Measurements from ENCODE around the gene PRAMEF12. TPM values are rescaled to one million over a fixed set of nuclear protein-coding genes. Genes with fewer than 3 reads are reported as not detected.
"Not testable (repeated sequence)": the region's sequence is repeated elsewhere in the genome, so short reads cannot be mapped to it uniquely, and the experiment has no call there.

The PRAMEF12 gene
- total RNA-seq: not detected
- not detected for polyA plus RNA-seq (2013, experiment 1 of 2)
- polyA plus RNA-seq (2013, experiment 2 of 2): not detected
- long read RNA-seq, experiment 1: 0 reads
- long read RNA-seq, experiment 2: 0 reads
- long read RNA-seq, experiment 3: 0 reads
- long read RNA-seq, experiment 4: 0 reads

- H3K4me1 ChIP-seq (ENCODE audit: control insufficient read depth, insufficient read depth, low read length): no peaks in the 10 kb centered on the region
- no peaks in the 10 kb centered on the region for H3K9me3 Mint-ChIP-seq
- no peaks in the 10 kb centered on the region for H3K36me3 Mint-ChIP-seq (ENCODE audit: low read depth)
- H3K9ac ChIP-seq (ENCODE audit: extremely low read depth, low read length, poor library complexity, severe bottlenecking): no peak within 1 kb of the TSS
- DNase-seq: no peak
- no peak for TF ChIP-seq CTCF (conservative IDR thresholded peaks at IDR 0.05)
- H3K9me3 ChIP-seq (ENCODE audit: control insufficient read depth, low read length): no peaks in the 10 kb centered on the region
- no peak within 1 kb of the TSS for H3K27ac ChIP-seq (ENCODE audit: low read depth, low read length)
- H3K27ac Mint-ChIP-seq: no peak within 1 kb of the TSS
- H3K4me3 Mint-ChIP-seq: no peak within 1 kb of the TSS
- WGBS, 2 experiments (ENCODE audit: insufficient coverage in 1 of 2, insufficient read length in 1 of 2): 90 to 92% methylated on average over 3 to 5 of the region's 5 CpGs
- no peak within 1 kb of the TSS for H3K4me3 ChIP-seq (ENCODE audit: low read length)
- H3K27me3 ChIP-seq (ENCODE audit: control insufficient read depth, insufficient read depth, low read length, poor library complexity, severe bottlenecking): no peaks in the 10 kb centered on the region
- no peaks in the 10 kb centered on the region for H3K4me1 Mint-ChIP-seq
- H3K27me3 Mint-ChIP-seq (ENCODE audit: insufficient read depth): peaks cover 7% of the 10 kb centered on the region
- H3K36me3 ChIP-seq (ENCODE audit: control insufficient read depth, insufficient read depth, low read length): no peaks in the 10 kb centered on the region
These were observed at the start of gene PRAMEF12 for GRCh38 chr1:12773438-12773837. PRAMEF12 (plus strand) TSS chr1:12773738; CDS start chr1:12774868, 1,130 bp downstream.

GRCh38 chr1:12728391-12728790, 45.1 kb upstream of the PRAMEF12 start:
- peaks cover 31% of the 10 kb centered on the region for H3K9me3 Mint-ChIP-seq
- 95 to 100% methylated on average over 1 to 2 of the region's 2 CpGs for WGBS, 2 experiments (ENCODE audit: insufficient coverage in 1 of 2, insufficient read length in 1 of 2)
- H3K27me3 Mint-ChIP-seq (ENCODE audit: insufficient read depth): peaks cover 1% of the 10 kb centered on the region
- no peak overlapping the region for H3K27ac Mint-ChIP-seq
- H3K36me3 Mint-ChIP-seq (ENCODE audit: low read depth): no peaks in the 10 kb centered on the region
- no peak overlapping the region for H3K4me3 Mint-ChIP-seq
- no peak overlapping the region for H3K27ac ChIP-seq (ENCODE audit: low read depth, low read length)
- H3K4me1 Mint-ChIP-seq: no peaks in the 10 kb centered on the region
- H3K9me3 ChIP-seq (ENCODE audit: control insufficient read depth, low read length): peaks cover 8% of the 10 kb centered on the region
- TF ChIP-seq CTCF (conservative IDR thresholded peaks at IDR 0.05): no peak
- no peak overlapping the region for H3K4me3 ChIP-seq (ENCODE audit: low read length)
- H3K36me3 ChIP-seq (ENCODE audit: control insufficient read depth, insufficient read depth, low read length): no peaks in the 10 kb centered on the region
- no peaks in the 10 kb centered on the region for H3K27me3 ChIP-seq (ENCODE audit: control insufficient read depth, insufficient read depth, low read length, poor library complexity, severe bottlenecking)
- no peaks in the 10 kb centered on the region for H3K4me1 ChIP-seq (ENCODE audit: control insufficient read depth, insufficient read depth, low read length)
- DNase-seq: no peak
- no peak overlapping the region for H3K9ac ChIP-seq (ENCODE audit: extremely low read depth, low read length, poor library complexity, severe bottlenecking)

- WGBS, 2 experiments (ENCODE audit: insufficient coverage in 1 of 2, insufficient read length in 1 of 2): 77% methylated on average over 1 of the region's 1 CpG; no CpG with 5 or more reads in 1 of the 2 experiments
- H3K4me3 ChIP-seq (ENCODE audit: low read length): no peak overlapping the region
- TF ChIP-seq CTCF (conservative IDR thresholded peaks at IDR 0.05): no peak
- H3K27me3 Mint-ChIP-seq (ENCODE audit: insufficient read depth): peaks cover 1% of the 10 kb centered on the region
- peaks cover 31% of the 10 kb centered on the region for H3K9me3 Mint-ChIP-seq
- no peak overlapping the region for H3K9ac ChIP-seq (ENCODE audit: extremely low read depth, low read length, poor library complexity, severe bottlenecking)
- DNase-seq: no peak
- H3K36me3 ChIP-seq (ENCODE audit: control insufficient read depth, insufficient read depth, low read length): no peaks in the 10 kb centered on the region
- no peaks in the 10 kb centered on the region for H3K4me1 Mint-ChIP-seq
- H3K4me3 Mint-ChIP-seq: no peak overlapping the region
- H3K9me3 ChIP-seq (ENCODE audit: control insufficient read depth, low read length): peaks cover 8% of the 10 kb centered on the region
- H3K27ac ChIP-seq (ENCODE audit: low read depth, low read length): no peak overlapping the region
- H3K27me3 ChIP-seq (ENCODE audit: control insufficient read depth, insufficient read depth, low read length, poor library complexity, severe bottlenecking): no peaks in the 10 kb centered on the region
- no peaks in the 10 kb centered on the region for H3K4me1 ChIP-seq (ENCODE audit: control insufficient read depth, insufficient read depth, low read length)
- no peak overlapping the region for H3K27ac Mint-ChIP-seq
- H3K36me3 Mint-ChIP-seq (ENCODE audit: low read depth): no peaks in the 10 kb centered on the region
These were observed 43.4 kb upstream of the PRAMEF12 start for GRCh38 chr1:12730156-12730555.

- H3K4me3 ChIP-seq (ENCODE audit: low read length); H3K36me3 Mint-ChIP-seq (ENCODE audit: low read depth); H3K27ac Mint-ChIP-seq; H3K27ac ChIP-seq (ENCODE audit: low read depth, low read length); H3K36me3 ChIP-seq (ENCODE audit: control insufficient read depth, insufficient read depth, low read length); H3K9ac ChIP-seq (ENCODE audit: extremely low read depth, low read length, poor library complexity, severe bottlenecking); H3K4me1 ChIP-seq (ENCODE audit: control insufficient read depth, insufficient read depth, low read length); H3K27me3 ChIP-seq (ENCODE audit: control insufficient read depth, insufficient read depth, low read length, poor library complexity, severe bottlenecking); DNase-seq; H3K4me3 Mint-ChIP-seq; H3K9me3 ChIP-seq (ENCODE audit: control insufficient read depth, low read length); H3K27me3 Mint-ChIP-seq (ENCODE audit: insufficient read depth); H3K4me1 Mint-ChIP-seq: not testable (repeated sequence)
- WGBS, 2 experiments (ENCODE audit: insufficient coverage in 1 of 2, insufficient read length in 1 of 2): 66 to 100% methylated on average over 1 to 2 of the region's 2 CpGs
- H3K9me3 Mint-ChIP-seq: peaks cover 31% of the 10 kb centered on the region
These were observed 42.5 kb upstream of the PRAMEF12 start for GRCh38 chr1:12731084-12731483.

All from endodermal cell (in vitro differentiated cells).